B cell (primary cell): ENCODE measurements around the gene EPB41L2. TPM values are rescaled to one million over a fixed set of nuclear protein-coding genes. Genes with fewer than 3 reads are reported as not detected.

Experiments
- ATAC-seq: fragments of 200-7000 bp; cut with Tn5 transposase; one replicate; pipeline ENCODE4 v1.10.0; 2021; ENCODE audit warnings: low read depth, mild to moderate bottlenecking, moderate number of reproducible peaks, moderate library complexity
- CTCF ChIA-PET: fragments of 350-600 bp; sonication (Branson Sonifier 250); formaldehyde crosslinking; loops from one replicate; lab custom pipeline; 2021; ENCODE audit warnings: antibody characterized with exemption, inconsistent platforms; lab: Charles Lee
- POLR2A ChIA-PET: fragments of 350-600 bp; sonication (Branson Sonifier 250); formaldehyde crosslinking; loops from one replicate; lab custom pipeline; 2021; ENCODE audit warnings: antibody characterized with exemption; lab: Charles Lee
- DNase-seq: peaks from one replicate; pipeline ENCODE4 v3.0.0; 2013
- H2AFZ ChIP-seq: 2 replicates; pipeline ENCODE4 v1.6.1; 2012; ENCODE audit warnings: mild to moderate bottlenecking, low read depth, low read length; ENCODE audit not compliant: insufficient read depth, poor library complexity, severe bottlenecking
- H3K27ac ChIP-seq, 2 donors: 1 replicate in 1 of 2; 2 replicates in 1 of 2; pipeline ENCODE4 v1.5.1; 2012 to 2013; ENCODE audit warnings: low read length in 2 of 2, mild to moderate bottlenecking in 2 of 2, moderate library complexity in 1 of 2
- H3K27me3 ChIP-seq, 4 experiments: fragments of 200-600 bp in 1 of 4; sonication (generic) in 1 of 4; replicated peaks in 1 of 4; 1 replicate in 2 of 4; 2 replicates in 2 of 4; pipeline versions ENCODE4 v1.6.1 to v1.7.0; 2013 to 2016; ENCODE audit warnings: low read length in 3 of 4, mild to moderate bottlenecking in 2 of 4, mixed read lengths in 1 of 4, moderate library complexity in 1 of 4; ENCODE audit not compliant: insufficient read depth in 4 of 4, control insufficient read depth in 3 of 4; ENCODE audit errors: control extremely low read depth in 1 of 4
- H3K36me3 ChIP-seq, 2 experiments: replicated peaks in 1 of 2; 1 replicate in 1 of 2; 2 replicates in 1 of 2; pipeline versions ENCODE4 v1.6.1 to v1.7.1; 2013; ENCODE audit warnings: low read length in 1 of 2; ENCODE audit not compliant: insufficient read depth in 2 of 2, control insufficient read depth in 1 of 2; ENCODE audit errors: control extremely low read depth in 1 of 2, extremely low read depth in 1 of 2
- H3K4me1 ChIP-seq, 2 donors: fragments of 200-600 bp in 1 of 2; sonication (generic) in 1 of 2; 1 replicate in 1 of 2; 2 replicates in 1 of 2; pipeline versions ENCODE4 v1.5.1 to v1.6.1; 2013 to 2017; ENCODE audit warnings: low read length in 2 of 2; ENCODE audit not compliant: control insufficient read depth in 2 of 2, insufficient read depth in 2 of 2
- H3K4me2 ChIP-seq: replicated peaks from 2 replicates; pipeline ENCODE3; 2012; ENCODE audit warnings: mild to moderate bottlenecking, low read depth, low read length; ENCODE audit not compliant: poor library complexity, severe bottlenecking
- H3K4me3 ChIP-seq, 5 experiments: fragments of 200-600 bp in 1 of 5; sonication (generic) in 1 of 5; 1 replicate in 3 of 5; 2 replicates in 2 of 5; pipeline versions ENCODE4 v1.5.1 to v1.7.0; 2011 to 2016; ENCODE audit warnings: low read length in 4 of 5, mild to moderate bottlenecking in 4 of 5, low read depth in 2 of 5, control low read depth in 1 of 5, moderate library complexity in 1 of 5; ENCODE audit not compliant: insufficient read depth in 1 of 5; ENCODE audit errors: control extremely low read depth in 1 of 5, extremely low read depth in 1 of 5
- H3K79me2 ChIP-seq: fragments of 200-600 bp; sonication (generic); one replicate; pipeline ENCODE4 v1.6.0; 2016; ENCODE audit warnings: low read length; ENCODE audit not compliant: control insufficient read depth, insufficient read depth
- H3K9ac ChIP-seq: fragments of 200-600 bp; sonication (generic); 2 replicates; pipeline ENCODE4 v1.6.1; 2017; ENCODE audit warnings: mild to moderate bottlenecking, low read length, moderate library complexity
- H3K9me3 ChIP-seq, 3 donors: one replicate each; pipeline versions ENCODE4 v1.6.1 to v1.7.1; 2013; ENCODE audit warnings: low read length in 2 of 3; ENCODE audit not compliant: control insufficient read depth in 2 of 3, insufficient read depth in 1 of 3; ENCODE audit errors: control extremely low read depth in 1 of 3
- H4K20me1 ChIP-seq: 2 replicates; pipeline ENCODE4 v1.6.0; 2012; ENCODE audit warnings: mild to moderate bottlenecking, low read length; ENCODE audit not compliant: insufficient read depth, control insufficient read depth, poor library complexity, severe bottlenecking
- H3K27ac Mint-ChIP-seq: one replicate; pipeline ENCODE4 v1.8.0; 2021; ENCODE audit warnings: mixed read lengths
- H3K27me3 Mint-ChIP-seq: one replicate; pipeline ENCODE4 v1.8.0; 2021; ENCODE audit warnings: mixed read lengths
- H3K4me1 Mint-ChIP-seq: one replicate; pipeline ENCODE4 v1.8.0; 2021; ENCODE audit warnings: mixed read lengths
- H3K4me3 Mint-ChIP-seq: one replicate; pipeline ENCODE4 v1.8.0; 2021; ENCODE audit warnings: mixed read lengths
- H3K9me3 Mint-ChIP-seq: one replicate; pipeline ENCODE4 v1.8.0; 2022; ENCODE audit warnings: mixed read lengths; ENCODE audit not compliant: insufficient read depth
- CTCF ChIP-seq: fragments of 200-600 bp; IDR thresholded peaks from one replicate; pipeline ENCODE4 v1.8.0; 2022; ENCODE audit warnings: antibody characterized with exemption, mild to moderate bottlenecking
- EZH2 ChIP-seq: IDR thresholded peaks from 2 replicates; pipeline ENCODE4 v1.6.1; 2012; ENCODE audit warnings: borderline replicate concordance, low read depth, mild to moderate bottlenecking, moderate library complexity, low read length; ENCODE audit not compliant: insufficient read depth, poor library complexity, severe bottlenecking
- WGBS: methylation state at CpG from one replicate; pipeline ENCODE4 v1.1.5; 2013; ENCODE audit warnings: missing lambda C conversion rate; ENCODE audit not compliant: insufficient coverage; 5-methylcytosine and 5-hydroxymethylcytosine counted together
- intact Hi-C: fragments of 100-400 bp; cut with micrococcal nuclease; formaldehyde crosslinking; loops from one replicate; pipeline ENCODE4 v1.10.0; 2022
- polyA plus RNA-seq: library from polyadenylated mRNA; depleted of rRNA; stranded (reverse); fragments of >200 nt; gene quantifications from 2 replicates; pipeline ENCODE4 v1.2.3, GENCODE V29; 2012
- total RNA-seq, 2 donors: library from RNA; stranded (reverse); fragments of 120-200 nt in 1 of 2; gene quantifications; 1 replicate in 1 of 2; 2 replicates in 1 of 2; pipeline versions ENCODE4 v1.2.3 to v1.2.4, GENCODE V29; 2013 to 2022

Gene EPB41L2
- total and polyA plus RNA-seq, 2 donors (not counting 1 experiment from before 2014, with no cell fraction given): 17.8 to 61.0 TPM

GRCh38 chr6:130955755-130956154 is 107.3 kb downstream of the EPB41L2 start:
- Histone ChIP-seq H3K4me2 (no peak overlapping the region), H3K4me1 (no peaks in the 10 kb centered on the region), H3K9ac (no peak overlapping the region), H3K9me3 (peaks cover 0 to 5% (median 0%) of the 10 kb centered on the region in 3 donors), H4K20me1 (no peaks in the 10 kb centered on the region), H2AFZ (no peak overlapping the region), H3K27ac (no peak overlapping the region), H3K27me3 (no peaks in the 10 kb centered on the region), H3K36me3 (peaks cover 0 to 3% of the 10 kb centered on the region in 2 experiments), H3K4me3 (no peak overlapping the region), H3K79me2 (no peaks in the 10 kb centered on the region)
- no CpG with 5 or more reads among the region's 2 CpGs for WGBS
- Mint-ChIP-seq H3K4me1 (peaks cover 7% of the 10 kb centered on the region), H3K9me3 (peaks cover 2% of the 10 kb centered on the region), H3K27me3 (no peaks in the 10 kb centered on the region), H3K4me3 (no peak overlapping the region), H3K27ac (no peak overlapping the region)
- TF ChIP-seq CTCF: no peak
- no peak for TF ChIP-seq EZH2
- POLR2A ChIA-PET: no interaction called here
- DNase-seq: no peak
- intact Hi-C loops: no loop called here
- CTCF ChIA-PET: no interaction called here
- ATAC-seq: no peak

- CTCF ChIA-PET: no interaction called here
- TF ChIP-seq EZH2: no peak
- TF ChIP-seq CTCF: no peak
- intact Hi-C loops: no loop called here
- no peak overlapping the region for H3K27ac ChIP-seq
- H3K27me3 ChIP-seq: no peaks in the 10 kb centered on the region
- no peaks in the 10 kb centered on the region for H3K79me2 ChIP-seq
- peaks cover 0 to 5% (median 0%) of the 10 kb centered on the region in 3 donors for H3K9me3 ChIP-seq
- no peak for DNase-seq
- no peak overlapping the region for H3K4me2 ChIP-seq
- POLR2A ChIA-PET: no interaction called here
- H4K20me1 ChIP-seq: no peaks in the 10 kb centered on the region
- Mint-ChIP-seq H3K4me3 (no peak overlapping the region), H3K9me3 (no peaks in the 10 kb centered on the region), H3K27ac (no peak overlapping the region), H3K27me3 (no peaks in the 10 kb centered on the region), H3K4me1 (peaks cover 14% of the 10 kb centered on the region)
- H3K4me3 ChIP-seq: no peak overlapping the region
- H3K4me1 ChIP-seq: peaks cover 0 to 2% of the 10 kb centered on the region in 2 donors
- peaks cover 0 to 3% of the 10 kb centered on the region in 2 experiments for H3K36me3 ChIP-seq
- ATAC-seq: no peak
- WGBS: no CpG with 5 or more reads among the region's 1 CpG
- H3K9ac ChIP-seq: no peak overlapping the region
- no peak overlapping the region for H2AFZ ChIP-seq
Observed at GRCh38 chr6:130949553-130949952, 113.5 kb downstream of the EPB41L2 start.
